Suprapubic skin (tissue), 4 donors: Measurements from ENCODE around the gene SLFN12L. TPM values are rescaled to one million over a fixed set of nuclear protein-coding genes. Genes with fewer than 3 reads are reported as not detected.

Experiments used
- DNase-seq, 2 donors: peaks; one replicate each; pipeline ENCODE4 v3.0.0-alpha.2; 2019; ENCODE audit warnings: low spot score in 2 of 2
- H3K27ac ChIP-seq: fragments of 200-600 bp; sonication (generic); one replicate; pipeline ENCODE4 v1.5.1; 2019
- H3K27me3 ChIP-seq: fragments of 200-600 bp; sonication (generic); one replicate; pipeline ENCODE4 v1.5.1; 2019
- H3K36me3 ChIP-seq: fragments of 200-600 bp; sonication (generic); one replicate; pipeline ENCODE4 v1.5.1; 2019
- H3K4me1 ChIP-seq: fragments of 200-600 bp; sonication (generic); one replicate; pipeline ENCODE4 v1.5.1; 2019
- H3K4me3 ChIP-seq: fragments of 200-600 bp; sonication (generic); one replicate; pipeline ENCODE4 v1.5.1; 2019; ENCODE audit warnings: mild to moderate bottlenecking
- H3K9me3 ChIP-seq: fragments of 200-600 bp; sonication (generic); one replicate; pipeline ENCODE4 v1.5.1; 2019
- EP300 ChIP-seq: sonication (generic); formaldehyde crosslinking; IDR thresholded peaks from one replicate; pipeline ENCODE4 v1.6.1; 2017; ENCODE audit warnings: antibody characterized with exemption
- POLR2A ChIP-seq, 2 donors: fragments of 450-650 bp; IDR thresholded peaks; one replicate each; pipeline ENCODE4 v1.6.1; 2017; ENCODE audit warnings: antibody characterized with exemption in 2 of 2, mild to moderate bottlenecking in 2 of 2, moderate library complexity in 2 of 2
- POLR2AphosphoS5 ChIP-seq, 3 donors: sonication (generic); formaldehyde crosslinking; IDR thresholded peaks; one replicate each; pipeline ENCODE4 v1.6.1; 2017; ENCODE audit warnings: antibody characterized with exemption in 3 of 3
- WGBS: methylation state at CpG from one replicate; pipeline ENCODE4 v1.1.5; 2018; 5-methylcytosine and 5-hydroxymethylcytosine counted together
- total RNA-seq, 4 donors: library from RNA; depleted of rRNA; stranded (reverse); fragments of >200 nt; gene quantifications; one replicate each; pipeline ENCODE4 v1.1.0, GENCODE V29; 2016
- TF ChIP-seq, protein P1 (sequence below), 2 donors: fragments of 200-600 bp in 1 of 2; fragments of 450-650 bp in 1 of 2; sonication (generic) in 1 of 2; IDR thresholded peaks; one replicate each; pipeline ENCODE4 v1.5.1; 2016 to 2019; ENCODE audit warnings: antibody characterized with exemption in 2 of 2, mild to moderate bottlenecking in 1 of 2, moderate library complexity in 1 of 2

SLFN12L gene
- total RNA-seq, 4 donors from 2014 or later, result 0.39 to 1.6 (median 0.99) TPM

DNA sequence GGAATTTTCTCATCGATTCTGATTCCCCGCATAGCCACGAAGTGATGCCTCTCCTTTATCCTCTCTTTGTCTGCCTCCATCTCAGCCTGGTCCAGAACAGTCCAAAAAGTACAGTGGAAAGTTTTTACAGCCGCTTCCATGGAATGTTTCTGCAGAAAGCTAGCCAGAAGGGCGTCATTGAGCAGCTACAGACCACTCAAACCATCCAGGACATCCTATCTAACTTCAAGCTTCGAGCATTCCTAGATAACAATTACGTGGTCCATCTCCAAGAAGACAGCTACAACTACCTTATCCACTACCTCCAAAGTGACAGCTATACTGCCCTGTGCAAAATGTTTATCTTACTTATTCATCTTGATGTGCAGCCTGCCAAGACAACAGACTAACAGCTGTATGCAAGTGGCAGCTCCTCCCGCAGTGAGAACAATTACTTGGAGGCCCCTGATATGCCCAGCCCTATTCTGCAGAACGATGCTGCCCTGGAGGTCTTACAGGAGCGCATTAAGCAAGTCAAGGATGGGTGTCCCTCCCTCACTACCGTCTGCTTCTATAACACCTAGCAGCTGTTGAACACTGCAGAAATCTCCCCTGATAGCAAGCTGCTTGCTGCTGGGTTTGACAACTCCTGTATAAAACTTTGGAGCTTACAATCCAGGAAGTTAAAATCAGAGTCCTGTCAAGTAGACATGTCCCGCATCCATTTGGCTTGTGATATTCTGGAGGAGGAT is 38.9 kb downstream of the SLFN12L start:
- H3K4me3 ChIP-seq, result peak overlapping the region; percentile 1
- H3K36me3 ChIP-seq, result no peaks in the 10 kb centered on the region
- H3K9me3 ChIP-seq, result no peaks in the 10 kb centered on the region
- no peak for DNase-seq
- TF ChIP-seq POLR2A (IDR thresholded peaks at IDR 0.05) (no peak), POLR2AphosphoS5 (IDR thresholded peaks at IDR 0.05) (no peak), EP300 (no peak)
- TF ChIP-seq, protein P1, sequence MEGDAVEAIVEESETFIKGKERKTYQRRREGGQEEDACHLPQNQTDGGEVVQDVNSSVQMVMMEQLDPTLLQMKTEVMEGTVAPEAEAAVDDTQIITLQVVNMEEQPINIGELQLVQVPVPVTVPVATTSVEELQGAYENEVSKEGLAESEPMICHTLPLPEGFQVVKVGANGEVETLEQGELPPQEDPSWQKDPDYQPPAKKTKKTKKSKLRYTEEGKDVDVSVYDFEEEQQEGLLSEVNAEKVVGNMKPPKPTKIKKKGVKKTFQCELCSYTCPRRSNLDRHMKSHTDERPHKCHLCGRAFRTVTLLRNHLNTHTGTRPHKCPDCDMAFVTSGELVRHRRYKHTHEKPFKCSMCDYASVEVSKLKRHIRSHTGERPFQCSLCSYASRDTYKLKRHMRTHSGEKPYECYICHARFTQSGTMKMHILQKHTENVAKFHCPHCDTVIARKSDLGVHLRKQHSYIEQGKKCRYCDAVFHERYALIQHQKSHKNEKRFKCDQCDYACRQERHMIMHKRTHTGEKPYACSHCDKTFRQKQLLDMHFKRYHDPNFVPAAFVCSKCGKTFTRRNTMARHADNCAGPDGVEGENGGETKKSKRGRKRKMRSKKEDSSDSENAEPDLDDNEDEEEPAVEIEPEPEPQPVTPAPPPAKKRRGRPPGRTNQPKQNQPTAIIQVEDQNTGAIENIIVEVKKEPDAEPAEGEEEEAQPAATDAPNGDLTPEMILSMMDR (IDR thresholded peaks at IDR 0.05), result no peak
- H3K4me1 ChIP-seq, result peaks cover 14% of the 10 kb centered on the region
- no peak overlapping the region for H3K27ac ChIP-seq
- peaks cover 85% of the 10 kb centered on the region for H3K27me3 ChIP-seq
- 40% methylated on average over 10 of the region's 12 CpGs for WGBS

DNA sequence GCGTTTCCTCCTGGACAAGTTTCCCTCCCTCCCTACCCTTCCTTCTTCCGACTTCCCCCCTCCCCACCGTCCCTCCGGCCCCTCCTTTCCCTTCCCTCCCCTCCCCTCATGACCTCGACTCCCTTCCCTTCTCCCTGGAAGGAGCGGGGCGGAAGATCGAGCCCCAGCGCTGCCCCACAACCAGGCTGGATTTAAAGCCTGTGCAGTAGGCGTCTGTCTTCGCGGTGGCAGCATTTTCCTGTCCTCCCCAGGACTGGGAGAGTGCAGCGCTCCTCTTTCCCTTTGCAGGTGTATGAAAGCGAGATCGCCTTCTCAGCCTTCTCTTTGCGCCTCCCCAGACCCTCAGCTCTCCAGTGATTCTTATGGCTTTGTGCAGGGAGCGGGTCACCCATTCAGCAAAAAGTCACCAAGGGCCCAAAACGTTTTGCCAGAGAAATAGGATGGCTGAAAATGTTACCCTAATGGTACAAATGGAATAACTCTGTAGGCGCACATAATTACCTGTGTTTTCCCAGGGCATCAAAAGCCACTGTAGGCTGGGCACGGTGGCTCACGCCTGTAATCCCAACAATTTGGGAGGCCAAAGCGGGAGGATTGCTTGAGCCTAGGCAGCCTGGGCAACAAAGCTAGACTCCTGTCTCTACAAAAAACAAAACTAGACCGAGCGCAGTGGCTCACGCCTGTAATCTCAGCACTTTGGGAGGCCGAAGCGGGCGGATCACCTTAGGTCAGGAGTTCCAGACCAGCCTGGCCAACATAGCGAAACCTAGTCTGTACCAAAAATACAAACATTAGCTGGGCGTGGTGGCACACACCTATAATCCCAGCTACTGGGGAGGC is 40.8 kb downstream of the SLFN12L start:
- H3K4me3 ChIP-seq, result no peak overlapping the region
- no peak for DNase-seq
- peaks cover 99% of the 10 kb centered on the region for H3K27me3 ChIP-seq

DNA sequence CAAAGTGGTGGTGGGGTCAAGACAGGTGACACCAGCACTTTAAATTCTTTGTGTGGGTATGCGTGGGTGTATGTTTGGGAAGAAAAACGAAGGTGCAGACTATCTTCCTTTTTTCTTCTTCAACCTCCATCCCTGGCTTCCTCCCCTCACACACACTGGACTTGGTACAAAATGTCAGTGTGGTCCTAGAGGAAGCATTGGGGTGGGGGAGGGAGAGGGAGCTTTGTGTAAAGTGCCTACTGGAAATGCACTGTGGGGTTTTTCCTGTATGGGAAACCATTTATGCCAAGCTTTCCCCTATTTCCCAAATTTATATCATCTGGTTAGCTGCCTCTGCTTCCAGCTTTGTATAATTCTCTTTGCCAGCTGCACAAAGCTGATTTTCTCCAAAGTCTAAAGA is 44.4 kb downstream of the SLFN12L start:
- WGBS, result 11% methylated on average over 2 of the region's 2 CpGs
- Histone ChIP-seq H3K27me3 (peaks cover 99% of the 10 kb centered on the region), H3K9me3 (no peaks in the 10 kb centered on the region), H3K27ac (no peak overlapping the region), H3K4me3 (no peak overlapping the region), H3K36me3 (no peaks in the 10 kb centered on the region), H3K4me1 (peaks cover 16% of the 10 kb centered on the region)
- TF ChIP-seq EP300, result no peak
- TF ChIP-seq, protein P1 (IDR thresholded peaks at IDR 0.05), result no peak
- no peak for TF ChIP-seq POLR2A (IDR thresholded peaks at IDR 0.05)
- TF ChIP-seq POLR2AphosphoS5 (IDR thresholded peaks at IDR 0.05), result no peak
- DNase-seq, result no peak

More for the DNA sequence above, 40.8 kb downstream of the SLFN12L start:
- no peaks in the 10 kb centered on the region for H3K9me3 ChIP-seq
- TF ChIP-seq EP300 (no peak), POLR2A (IDR thresholded peaks at IDR 0.05) (no peak), POLR2AphosphoS5 (IDR thresholded peaks at IDR 0.05) (no peak)
- TF ChIP-seq, protein P1 (IDR thresholded peaks at IDR 0.05), result no peak
- WGBS, result 37% methylated on average over 30 of the region's 30 CpGs
- no peaks in the 10 kb centered on the region for H3K36me3 ChIP-seq
- H3K27ac ChIP-seq, result no peak overlapping the region
- peaks cover 14% of the 10 kb centered on the region for H3K4me1 ChIP-seq

DNA sequence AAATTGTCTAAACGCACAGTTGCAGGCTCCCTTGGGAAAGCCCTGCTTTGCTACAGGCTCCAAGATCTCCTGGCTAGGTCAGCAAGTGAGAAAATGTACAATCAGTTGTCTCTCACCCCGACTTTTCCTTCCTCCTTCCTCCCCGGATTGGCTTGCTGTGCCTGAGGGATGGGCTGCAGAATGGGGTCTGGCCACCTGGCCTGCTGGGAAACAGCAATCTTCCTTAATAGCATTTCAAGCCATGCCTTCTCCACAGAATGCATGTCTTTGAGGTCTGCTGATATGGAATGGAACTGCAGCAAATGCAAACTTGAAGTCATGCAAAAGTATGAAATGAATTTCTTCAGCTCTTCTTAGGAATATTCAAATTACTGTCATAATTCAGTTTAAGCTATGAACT is 46.1 kb downstream of the SLFN12L start:
- 34% methylated on average over 3 of the region's 3 CpGs for WGBS
- Histone ChIP-seq H3K27ac (no peak overlapping the region), H3K4me3 (no peak overlapping the region), H3K9me3 (no peaks in the 10 kb centered on the region), H3K36me3 (no peaks in the 10 kb centered on the region), H3K4me1 (peaks cover 25% of the 10 kb centered on the region), H3K27me3 (peaks cover 99% of the 10 kb centered on the region)
- TF ChIP-seq POLR2A (IDR thresholded peaks at IDR 0.05), result no peak
- TF ChIP-seq, protein P1 (IDR thresholded peaks at IDR 0.05), result no peak
- no peak for TF ChIP-seq EP300
- TF ChIP-seq POLR2AphosphoS5 (IDR thresholded peaks at IDR 0.05), result no peak
- DNase-seq, result no peak

DNA sequence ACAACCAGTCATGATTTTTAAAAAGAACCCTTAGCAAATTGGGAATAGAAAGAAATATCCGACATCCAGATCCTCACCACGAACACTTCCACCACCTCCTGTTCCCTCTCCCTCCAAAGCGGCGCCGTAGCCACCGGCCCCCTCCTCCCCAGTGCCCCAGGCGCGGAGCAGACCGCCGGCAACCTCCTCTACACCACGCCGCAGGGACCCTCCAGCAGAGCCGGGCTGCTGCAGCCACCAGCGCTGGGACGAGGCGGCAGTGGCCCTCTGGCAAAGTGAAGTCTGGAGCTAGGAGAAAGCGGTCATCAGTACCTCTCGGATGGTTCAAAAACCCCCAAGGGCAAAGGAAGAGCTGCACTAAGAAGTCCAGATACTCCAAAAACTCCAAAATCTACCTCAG is 47.5 kb downstream of the SLFN12L start:
- DNase-seq, result no peak
- H3K27me3 ChIP-seq, result peaks cover 94% of the 10 kb centered on the region
- WGBS, result 33% methylated on average over 18 of the region's 18 CpGs
- H3K4me3 ChIP-seq, result no peak overlapping the region
- H3K27ac ChIP-seq, result no peak overlapping the region
- peaks cover 19% of the 10 kb centered on the region for H3K4me1 ChIP-seq
- no peaks in the 10 kb centered on the region for H3K9me3 ChIP-seq
- no peak for TF ChIP-seq EP300
- TF ChIP-seq, protein P1 (IDR thresholded peaks at IDR 0.05), result no peak
- no peak for TF ChIP-seq POLR2A (IDR thresholded peaks at IDR 0.05)
- no peak for TF ChIP-seq POLR2AphosphoS5 (IDR thresholded peaks at IDR 0.05)
- no peaks in the 10 kb centered on the region for H3K36me3 ChIP-seq
